ENCODE measurements around the gene ZNF284. TPM values are rescaled to one million over a fixed set of nuclear protein-coding genes. Genes with fewer than 3 reads are reported as not detected.
A peak's percentile ranks its signal among the peaks of the same experiment; 100 is the strongest.

ZNF284 gene
- polyA plus RNA-seq, 1 of the 3 experiments (the other 2 are of a cell fraction): 1.4 TPM

DNA sequence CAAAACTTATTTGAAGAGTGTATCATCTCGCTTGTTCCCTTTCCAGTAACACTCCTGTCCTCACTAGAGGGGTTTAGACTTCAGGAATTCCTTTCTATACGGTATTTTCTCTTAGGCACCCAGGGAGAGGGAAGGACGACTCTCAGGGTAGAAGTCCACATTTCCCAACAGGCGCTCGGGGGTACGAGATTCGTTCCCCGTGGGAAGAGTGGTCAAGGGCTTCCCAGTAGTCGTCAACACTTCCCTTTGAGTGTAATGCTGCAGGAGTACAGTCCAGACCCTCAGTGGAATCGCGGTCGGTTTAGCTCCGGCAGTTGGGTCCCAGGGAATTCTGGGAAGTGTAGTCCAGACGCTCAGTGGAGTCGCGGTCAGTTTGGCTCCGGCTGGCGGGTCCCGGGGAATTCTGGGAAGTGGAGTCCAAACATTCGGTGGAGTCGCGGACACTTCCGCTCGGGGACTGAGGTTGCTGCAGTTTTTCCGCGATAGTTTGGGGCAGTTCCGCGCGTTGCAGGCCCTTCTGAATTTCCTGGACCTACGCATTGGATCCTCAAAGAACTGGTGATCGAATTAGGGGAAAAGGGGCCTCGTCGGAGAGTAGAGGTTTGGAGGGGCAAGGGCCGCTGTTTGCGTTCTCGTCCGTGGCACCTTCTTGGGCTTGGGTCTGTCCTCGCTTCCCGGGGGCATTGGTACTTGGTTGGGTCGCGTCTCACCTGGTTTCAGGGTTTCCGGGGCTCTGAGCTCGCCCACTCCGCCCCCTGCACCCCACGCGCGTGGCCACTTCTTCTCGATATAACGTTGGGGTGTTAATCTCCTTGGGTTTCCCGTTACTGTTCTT is 22.2 kb downstream of the ZNF284 start, which contains the start of gene ZNF224:
Gene ZNF224 (plus strand): TSS at position 431 of the 835 bp plus-strand sequence. CDS start 3,513 bp downstream, outside the sequence.
- Histone ChIP-seq H2AFZ (ENCODE audit: low read depth) (peak within 1 kb of the TSS; percentile 92), H3K27me3 (ENCODE audit: insufficient read depth) (no peaks in the 10 kb centered on the region), H3K4me1 (ENCODE audit: control insufficient read depth in 1 of 2, insufficient read depth in 2 of 2, low read depth in 1 of 2, low read length in 1 of 2) (no peaks in the 10 kb centered on the region; a peak in 2 of 4 replicates), H3K4me2 (peak within 1 kb of the TSS; percentile 81), H3K9me2 (no peaks in the 10 kb centered on the region), H3K36me3 (replicated peaks in 1 of 2; ENCODE audit: control insufficient read depth in 1 of 2, insufficient read depth in 2 of 2, low read length in 1 of 2) (peaks cover 23 to 26% of the 10 kb centered on the region in 2 experiments), H4K20me1 (ENCODE audit: insufficient read depth) (no peaks in the 10 kb centered on the region), H3K79me2 (ENCODE audit: insufficient read depth) (peaks cover 29% of the 10 kb centered on the region), H3K27ac (ENCODE audit: low read depth in 2 of 2, low read length in 1 of 2) (peak within 1 kb of the TSS; percentile 59 to 85; a peak in 3 of 4 replicates), H3K4me3 (ENCODE audit: low read depth in 2 of 2, low read length in 1 of 2) (peak within 1 kb of the TSS; percentile 87 to 93), H3K9me3 (no peaks in the 10 kb centered on the region), H3K9ac (peak within 1 kb of the TSS; percentile 73), H3F3A (replicated peaks; ENCODE audit: insufficient read depth) (no peaks in the 10 kb centered on the region)
- peak; percentile 72; the same call in 1 of the 2 replicates for TF ChIP-seq TAF1 (IDR thresholded peaks at IDR 0.05; ENCODE audit: borderline replicate concordance, low read depth, low read length)
- peak; percentile 88; the same call in 1 of the 2 replicates for TF ChIP-seq POLR2AphosphoS5 (IDR thresholded peaks at IDR 0.05; ENCODE audit: low read depth, low read length)
- no peak for TF ChIP-seq YY1 (IDR thresholded peaks at IDR 0.05; ENCODE audit: low read depth)
- TF ChIP-seq MXI1 (IDR thresholded peaks at IDR 0.05; ENCODE audit: low read depth, low read length): peak; percentile 67
- peak; percentile 61 for TF ChIP-seq NFIC (IDR thresholded peaks at IDR 0.05; ENCODE audit: borderline replicate concordance)
- TF ChIP-seq SIN3A (IDR thresholded peaks at IDR 0.05; ENCODE audit: borderline replicate concordance, low read depth, low read length): peak; percentile 63; the same call in 1 of the 2 replicates
- TF ChIP-seq JUND (IDR thresholded peaks at IDR 0.05): no peak
- TF ChIP-seq RCOR1 (IDR thresholded peaks at IDR 0.05; ENCODE audit: low read length): no peak
- TF ChIP-seq, protein P1, sequence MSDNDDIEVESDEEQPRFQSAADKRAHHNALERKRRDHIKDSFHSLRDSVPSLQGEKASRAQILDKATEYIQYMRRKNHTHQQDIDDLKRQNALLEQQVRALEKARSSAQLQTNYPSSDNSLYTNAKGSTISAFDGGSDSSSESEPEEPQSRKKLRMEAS (IDR thresholded peaks at IDR 0.05; ENCODE audit: low read depth): peak; percentile 26; the same call in 1 of the 2 replicates
- TF ChIP-seq NRF1 (IDR thresholded peaks at IDR 0.05; ENCODE audit: low read depth, low read length): peak; percentile 30; the same call in 1 of the 2 replicates
- peak; percentile 85 for TF ChIP-seq GABPA (IDR thresholded peaks at IDR 0.05; ENCODE audit: low read depth)
- TF ChIP-seq FOXJ3 (CRISPR knock-in tag; IDR thresholded peaks at IDR 0.05): 0 out of 2 replicates have a peak, but pooled peaks have one; percentile 37
- TF ChIP-seq TEAD4 (IDR thresholded peaks at IDR 0.05; ENCODE audit: borderline replicate concordance, insufficient read depth): no peak
- peak; percentile 92 for TF ChIP-seq ELF1 (IDR thresholded peaks at IDR 0.05)
- TF ChIP-seq, protein P2, sequence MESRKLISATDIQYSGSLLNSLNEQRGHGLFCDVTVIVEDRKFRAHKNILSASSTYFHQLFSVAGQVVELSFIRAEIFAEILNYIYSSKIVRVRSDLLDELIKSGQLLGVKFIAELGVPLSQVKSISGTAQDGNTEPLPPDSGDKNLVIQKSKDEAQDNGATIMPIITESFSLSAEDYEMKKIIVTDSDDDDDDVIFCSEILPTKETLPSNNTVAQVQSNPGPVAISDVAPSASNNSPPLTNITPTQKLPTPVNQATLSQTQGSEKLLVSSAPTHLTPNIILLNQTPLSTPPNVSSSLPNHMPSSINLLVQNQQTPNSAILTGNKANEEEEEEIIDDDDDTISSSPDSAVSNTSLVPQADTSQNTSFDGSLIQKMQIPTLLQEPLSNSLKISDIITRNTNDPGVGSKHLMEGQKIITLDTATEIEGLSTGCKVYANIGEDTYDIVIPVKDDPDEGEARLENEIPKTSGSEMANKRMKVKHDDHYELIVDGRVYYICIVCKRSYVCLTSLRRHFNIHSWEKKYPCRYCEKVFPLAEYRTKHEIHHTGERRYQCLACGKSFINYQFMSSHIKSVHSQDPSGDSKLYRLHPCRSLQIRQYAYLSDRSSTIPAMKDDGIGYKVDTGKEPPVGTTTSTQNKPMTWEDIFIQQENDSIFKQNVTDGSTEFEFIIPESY (IDR thresholded peaks at IDR 0.05; ENCODE audit: borderline replicate concordance, low read depth): peak; percentile 87
- peak; percentile 96 for TF ChIP-seq CHD2 (IDR thresholded peaks at IDR 0.05; ENCODE audit: low read length, partially characterized antibody)
- POLR2A ChIA-PET: interaction anchor here (1.5 kb wide), 1 partner anchor 19 kb away, joined by 3 read pairs; the partner anchor contains the start of gene ZNF225
- CTCF ChIA-PET: interaction anchor here (0.6 to 1.0 kb wide), 2 partner anchors 348 to 477 kb away, joined by 3 read pairs; no protein-coding TSS in a partner anchor
- peak; percentile 87 for DNase-seq
- under 1% methylated on average over 33 of the region's 50 CpGs for WGBS (ENCODE audit: low lambda C conversion rate)

All from SK-N-SH (cell line).